SIG-M5 (cell line): ENCODE data around the gene CHD2.
A peak's percentile ranks its signal among the peaks of the same experiment; 100 is the strongest.

Source experiments
- DNase-seq: peaks from one replicate; lab custom pipeline; 2025; lab: John Stamatoyannopoulos, UW

CHD2 gene

DNA sequence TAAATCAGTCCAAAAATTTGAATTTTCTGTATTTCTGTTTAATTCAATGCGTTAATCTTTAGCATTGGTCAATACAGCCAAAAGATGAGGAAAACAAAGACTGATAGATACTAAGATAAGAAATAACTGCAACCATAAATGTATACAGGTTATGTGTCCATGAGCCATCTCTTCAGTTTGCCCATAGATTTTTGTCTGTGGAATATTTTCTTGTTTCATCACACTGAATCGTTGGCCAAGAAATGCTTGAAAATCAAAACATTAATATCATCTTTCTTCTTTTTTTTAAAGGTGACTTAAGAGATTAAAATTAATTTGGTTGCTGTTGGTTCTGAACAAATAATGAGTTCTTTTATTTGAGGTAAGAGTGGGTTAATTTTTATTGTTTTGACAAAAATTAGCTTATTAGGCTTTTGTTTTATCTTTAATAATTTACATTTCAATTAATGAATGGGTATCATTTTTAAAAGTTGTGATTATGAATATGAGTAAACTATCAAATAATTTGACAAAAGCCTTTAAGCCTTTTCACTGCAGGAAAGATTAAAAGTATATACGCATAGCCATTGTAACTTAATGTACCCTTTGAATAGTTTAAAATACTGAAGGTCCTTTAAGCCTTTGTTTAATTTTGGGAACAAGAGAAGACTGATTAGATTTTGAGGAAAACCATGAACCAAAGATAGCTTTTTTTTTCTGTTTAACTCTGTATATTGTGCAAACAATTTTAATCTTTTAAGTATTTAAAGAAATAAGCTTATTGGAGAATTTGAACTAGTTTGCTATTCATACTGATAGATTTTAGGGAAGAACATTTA, 14.7 kb upstream of the CHD2 start:
- no peak for DNase-seq

DNA sequence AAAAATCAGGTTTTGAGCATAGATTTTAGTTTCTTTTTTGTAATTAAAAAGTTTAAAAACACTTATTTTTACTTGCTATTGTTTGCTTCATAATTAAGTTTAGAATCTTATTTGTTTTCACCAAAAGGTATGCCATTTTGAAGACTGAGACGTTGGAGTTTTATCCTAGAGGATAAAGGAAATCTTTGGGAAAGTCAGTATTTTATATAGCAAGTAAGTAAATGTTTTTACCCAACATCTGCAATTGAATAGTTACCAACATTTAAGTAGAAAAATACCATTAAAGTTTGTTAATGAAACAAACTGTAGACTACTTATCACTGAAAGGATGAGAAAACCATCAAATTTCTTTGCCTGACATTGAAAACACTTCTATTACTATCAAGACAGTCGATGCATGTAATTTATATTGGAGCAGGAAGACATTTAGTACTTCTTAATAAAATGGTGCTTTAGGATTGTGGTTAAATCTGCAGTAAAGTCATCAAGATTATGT, 14.0 kb upstream of the CHD2 start:
- DNase-seq: no peak

DNA sequence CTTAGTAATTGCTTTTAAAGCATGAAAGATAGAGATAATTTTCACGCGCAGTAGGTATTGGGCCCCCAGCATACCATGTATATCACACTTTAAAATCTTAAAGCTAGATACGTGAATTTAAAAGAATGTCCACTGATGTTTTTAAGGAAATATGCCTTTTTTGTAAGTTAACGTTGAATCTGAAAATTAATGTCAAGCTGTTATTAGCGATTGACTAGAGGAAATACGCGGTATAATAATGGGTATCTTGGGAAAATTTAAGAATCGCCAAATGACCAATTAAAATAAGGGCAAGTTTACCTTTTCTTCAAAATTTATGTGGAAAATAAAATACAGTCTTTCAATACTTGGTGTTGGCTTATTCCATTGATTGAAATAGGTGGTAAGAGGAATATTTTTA, 13.3 kb upstream of the CHD2 start:
- DNase-seq: no peak

DNA sequence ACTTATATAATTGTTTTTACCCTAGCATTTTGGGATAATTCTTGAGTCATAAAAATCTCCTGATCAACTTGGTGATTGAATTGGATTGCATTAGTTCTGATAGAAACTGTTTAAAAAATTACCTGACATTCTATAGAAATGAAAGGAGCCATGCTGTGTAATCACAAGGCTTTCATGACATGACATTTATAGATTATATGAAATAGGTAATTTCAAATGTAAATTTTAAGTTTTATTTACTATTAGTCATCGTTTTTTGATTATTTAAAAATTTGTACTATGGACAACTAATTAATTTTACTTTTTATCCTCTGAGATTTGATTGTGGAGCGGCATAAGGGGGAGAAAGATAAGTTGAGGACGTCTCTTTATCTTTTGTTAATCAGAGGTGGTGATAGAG, 12.3 kb upstream of the CHD2 start:
- no peak for DNase-seq

DNA sequence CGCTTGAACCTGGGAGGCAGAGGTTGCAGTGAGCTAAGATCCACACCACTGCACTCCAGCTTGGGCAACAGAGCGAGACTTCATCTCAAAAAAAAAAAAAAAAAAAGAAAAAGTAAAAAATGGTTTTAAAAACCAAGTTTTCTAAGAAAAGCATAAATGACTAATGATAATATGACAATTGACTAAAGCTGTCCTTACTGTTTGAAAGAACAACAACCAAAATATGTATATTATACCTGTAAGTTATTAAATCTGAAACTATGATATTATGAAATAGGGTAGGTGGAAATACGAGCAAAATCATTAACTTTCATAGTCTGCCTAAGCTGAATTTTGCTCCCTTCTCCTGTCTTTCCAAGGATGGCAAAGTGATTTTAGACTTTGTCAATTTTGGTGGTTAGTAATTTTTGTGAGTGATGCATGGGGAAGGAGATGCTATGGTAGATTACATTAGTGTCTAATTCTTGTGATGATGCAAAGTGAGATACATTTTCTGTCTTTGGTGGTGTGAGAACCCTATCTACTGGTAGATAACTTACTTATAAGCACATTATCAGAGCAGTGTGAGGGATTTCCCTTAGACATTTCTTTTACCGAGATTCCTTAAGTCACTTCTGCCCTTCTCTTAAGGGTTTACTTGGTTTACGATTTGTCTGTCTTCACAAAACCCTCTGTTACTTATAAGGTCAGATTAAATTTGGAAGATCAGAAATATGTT, 10.6 kb upstream of the CHD2 start:
- no peak for DNase-seq

DNA sequence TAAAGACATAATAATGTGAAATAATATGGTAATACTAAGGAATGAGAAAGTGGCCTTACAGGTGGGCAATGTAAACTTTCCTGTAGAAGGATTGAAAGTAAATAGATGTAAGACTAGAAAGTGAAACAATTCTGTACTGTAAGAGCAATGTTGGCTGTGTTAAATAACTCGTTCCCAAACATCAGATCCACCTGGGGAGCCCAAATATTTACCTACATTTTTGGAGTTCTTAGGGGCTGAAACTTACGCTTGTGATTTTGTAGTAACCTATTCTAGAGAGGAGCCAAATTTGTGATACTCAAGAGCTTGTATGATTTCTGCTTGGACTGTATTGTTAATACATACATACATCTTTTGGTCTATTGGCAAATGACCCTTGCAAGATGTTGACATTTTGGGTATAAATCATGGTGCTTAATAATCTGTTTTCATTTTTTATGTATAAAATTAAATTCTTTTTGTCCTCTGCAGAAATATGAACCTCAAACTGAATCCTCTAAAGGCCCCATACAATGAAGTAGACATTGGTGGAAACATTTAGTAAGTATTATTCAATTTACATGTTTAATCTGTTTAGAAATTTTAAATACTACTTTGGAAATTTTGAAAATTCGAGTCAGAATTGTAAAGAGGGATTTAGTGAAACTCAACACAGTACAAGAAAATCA, 8.5 kb upstream of the CHD2 start:
- no peak for DNase-seq

DNA sequence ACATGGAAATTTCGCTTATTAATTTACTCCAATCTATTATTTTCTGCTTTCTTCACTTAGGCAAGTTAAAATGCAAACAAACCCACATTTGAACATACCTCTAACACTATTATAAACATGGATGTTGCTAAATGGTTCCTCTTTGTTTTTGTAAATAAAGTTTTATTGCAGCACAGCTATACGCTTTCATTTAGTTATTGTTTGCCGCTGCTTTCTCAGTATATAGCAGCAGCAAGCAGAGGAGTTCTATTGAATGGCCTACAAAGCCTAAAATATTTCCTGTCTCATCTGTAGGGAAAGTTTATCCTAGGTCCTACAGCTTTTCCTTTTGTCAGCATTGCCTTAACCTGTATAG, 7.9 kb upstream of the CHD2 start:
- DNase-seq: no peak

DNA sequence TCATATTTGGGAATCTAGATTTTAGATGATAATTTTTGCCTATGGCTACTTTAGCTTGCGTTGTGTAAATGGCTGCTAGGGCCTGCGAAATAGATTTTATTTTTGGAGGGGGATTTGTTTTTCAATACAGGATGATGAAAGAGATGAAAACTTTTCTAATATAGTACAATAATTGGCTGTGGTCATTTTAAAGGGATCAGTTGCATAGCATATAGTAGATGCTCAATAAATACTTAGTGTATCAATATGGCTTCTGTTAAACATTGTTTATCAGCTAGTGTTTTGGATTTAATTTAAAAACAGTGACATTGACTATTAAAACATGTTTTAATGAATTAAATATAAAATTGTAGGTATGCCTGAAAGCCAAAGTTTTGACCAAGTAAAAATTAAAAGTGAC, 6.9 kb upstream of the CHD2 start:
- DNase-seq: no peak

DNA sequence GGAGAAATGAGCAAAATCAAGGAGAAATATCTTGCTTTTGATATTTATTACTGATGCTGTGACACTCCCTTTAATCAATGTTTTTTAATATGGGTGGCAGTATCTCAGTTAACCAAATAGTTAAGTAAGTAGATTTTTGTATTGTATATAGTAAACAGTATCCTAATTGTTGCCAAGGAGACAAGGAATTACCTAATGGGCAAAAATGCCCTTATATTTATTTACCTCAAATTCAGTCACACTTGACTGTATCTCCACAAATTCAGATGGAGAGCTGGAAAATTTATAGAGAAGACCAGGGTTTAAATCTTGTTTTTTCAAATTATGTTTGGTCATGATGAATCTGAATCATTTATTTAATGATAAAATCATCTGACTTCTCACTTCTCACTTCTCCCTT, 3.6 kb upstream of the CHD2 start:
- DNase-seq: no peak

DNA sequence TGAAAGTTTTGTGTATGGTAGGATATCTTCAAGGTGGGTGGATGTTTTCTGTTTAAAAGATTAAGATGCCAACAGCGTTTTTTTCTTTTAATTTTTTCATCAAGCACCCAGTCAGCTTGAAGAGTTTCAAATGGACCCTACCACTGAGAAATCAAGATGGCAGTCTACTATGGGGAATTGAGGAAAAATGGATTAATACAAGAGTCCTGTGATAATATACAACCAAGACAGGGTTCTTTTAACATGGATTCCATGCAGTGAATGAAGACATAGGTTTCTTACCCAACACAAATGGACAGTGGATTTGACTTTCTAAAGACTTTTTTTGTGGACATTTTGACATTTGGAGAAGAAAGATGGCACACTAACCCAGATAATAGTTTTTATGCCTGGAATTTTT, 2.5 kb upstream of the CHD2 start:
- no peak for DNase-seq

DNA sequence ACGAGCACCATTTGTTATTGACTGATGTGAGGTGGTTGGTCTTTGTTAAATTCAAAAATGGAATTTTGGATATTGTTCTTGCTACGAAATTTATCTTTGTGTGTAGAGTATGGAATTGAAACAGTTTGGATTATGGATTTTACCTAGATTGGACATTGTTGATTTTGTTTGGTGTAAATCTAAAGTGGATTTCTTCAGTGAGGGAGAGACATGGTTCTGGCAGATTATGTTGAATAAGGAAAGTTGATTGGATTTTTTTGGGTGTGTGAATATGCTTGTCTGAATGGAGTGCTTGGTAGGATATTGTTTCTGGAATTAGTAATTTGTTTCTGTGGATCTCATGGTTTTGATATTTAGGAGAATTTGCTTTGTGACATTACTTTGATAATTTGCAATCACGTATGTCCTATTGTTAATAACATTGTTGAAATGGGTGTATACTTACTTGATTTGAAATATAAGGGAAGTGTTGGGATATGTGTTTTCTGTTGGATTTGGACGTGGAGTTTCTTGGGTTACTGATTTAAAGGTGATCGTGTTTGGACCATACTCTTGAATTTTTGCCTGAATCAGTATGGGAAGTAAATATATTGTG, 1.0 kb upstream of the CHD2 start:
- DNase-seq: no peak

DNA sequence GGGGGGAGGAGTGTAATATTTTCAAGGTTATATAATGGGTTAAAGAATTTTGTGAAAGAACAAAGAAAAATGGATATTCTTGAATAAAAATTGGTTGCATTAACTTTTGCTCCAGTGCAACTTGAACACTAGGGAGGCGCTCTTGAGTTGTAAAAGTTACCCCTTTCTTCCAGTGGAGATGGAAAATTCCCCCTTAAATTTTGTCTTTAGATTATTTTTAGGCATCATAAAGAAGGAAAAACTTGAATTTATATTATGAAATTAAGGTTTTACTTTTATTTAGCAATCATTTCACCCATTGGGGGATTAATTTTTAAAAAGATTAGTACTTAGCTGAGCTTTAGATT, 550 bp upstream of the CHD2 start:
- no peak for DNase-seq

DNA sequence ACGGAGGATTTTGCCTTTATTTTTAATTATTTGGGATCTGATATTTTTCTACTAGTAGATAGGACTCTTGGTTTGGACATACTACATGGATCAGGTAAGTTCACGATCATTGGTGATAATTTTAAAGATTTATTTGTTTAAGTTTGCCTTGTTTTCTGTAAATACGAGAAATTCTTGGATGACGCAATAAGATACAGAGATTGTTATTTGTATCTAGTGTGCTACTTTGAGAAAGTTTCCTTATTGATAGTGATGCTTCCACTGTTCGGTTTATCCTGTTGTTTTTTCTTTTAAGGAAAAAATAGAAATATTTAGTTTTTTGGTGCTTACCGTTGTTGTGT, 577 bp downstream of the CHD2 start:
- no peak for DNase-seq

DNA sequence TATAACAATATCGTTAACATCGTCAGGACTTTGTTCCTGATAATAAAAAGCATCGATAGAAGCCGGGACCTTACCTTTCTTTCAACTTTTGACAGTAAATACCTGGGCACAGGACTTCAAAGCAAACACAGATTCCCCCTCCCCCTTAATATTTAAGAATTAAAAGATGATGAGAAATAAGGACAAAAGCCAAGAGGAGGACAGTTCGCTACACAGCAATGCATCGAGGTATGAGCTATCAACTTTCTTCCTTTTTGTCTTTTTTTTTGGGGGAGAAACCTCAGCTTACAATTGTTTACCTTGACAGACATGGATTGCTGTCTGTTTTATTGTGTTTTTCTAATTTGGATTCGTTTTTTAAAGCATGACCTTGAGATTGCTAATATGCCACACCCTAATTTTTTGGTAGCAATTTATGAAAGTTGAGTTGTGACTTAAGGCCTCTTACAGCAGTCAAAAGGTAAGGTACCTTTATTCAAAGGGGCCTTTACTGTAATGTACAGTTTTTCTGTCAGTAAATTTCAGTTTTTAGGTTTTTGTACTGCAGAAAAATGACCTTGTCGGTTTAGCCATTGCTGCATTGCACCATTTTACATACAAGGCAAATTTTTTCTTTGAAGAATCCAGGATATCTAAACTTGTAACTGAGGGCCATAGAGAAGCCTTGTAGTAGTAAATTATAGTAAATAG, 1.1 kb downstream of the CHD2 start:
- DNase-seq: no peak

DNA sequence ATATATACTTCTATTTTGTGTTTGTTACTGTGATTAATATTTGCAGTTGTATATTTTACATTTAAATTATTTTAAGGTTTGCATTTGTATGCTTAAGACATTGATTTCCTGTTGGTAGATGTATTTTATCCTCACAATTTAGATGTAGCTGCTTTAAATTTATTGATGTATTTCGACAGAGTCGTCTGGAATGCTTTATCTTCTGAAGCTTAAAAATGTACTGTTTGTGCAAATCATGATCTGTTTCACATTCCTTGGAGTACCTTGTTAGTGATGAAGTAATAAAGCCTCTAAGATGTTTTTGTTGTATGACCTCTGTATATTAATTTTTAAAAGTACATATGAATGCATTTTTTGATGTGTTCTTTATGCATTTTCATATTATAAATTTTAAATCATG, 1.9 kb downstream of the CHD2 start:
- no peak for DNase-seq

DNA sequence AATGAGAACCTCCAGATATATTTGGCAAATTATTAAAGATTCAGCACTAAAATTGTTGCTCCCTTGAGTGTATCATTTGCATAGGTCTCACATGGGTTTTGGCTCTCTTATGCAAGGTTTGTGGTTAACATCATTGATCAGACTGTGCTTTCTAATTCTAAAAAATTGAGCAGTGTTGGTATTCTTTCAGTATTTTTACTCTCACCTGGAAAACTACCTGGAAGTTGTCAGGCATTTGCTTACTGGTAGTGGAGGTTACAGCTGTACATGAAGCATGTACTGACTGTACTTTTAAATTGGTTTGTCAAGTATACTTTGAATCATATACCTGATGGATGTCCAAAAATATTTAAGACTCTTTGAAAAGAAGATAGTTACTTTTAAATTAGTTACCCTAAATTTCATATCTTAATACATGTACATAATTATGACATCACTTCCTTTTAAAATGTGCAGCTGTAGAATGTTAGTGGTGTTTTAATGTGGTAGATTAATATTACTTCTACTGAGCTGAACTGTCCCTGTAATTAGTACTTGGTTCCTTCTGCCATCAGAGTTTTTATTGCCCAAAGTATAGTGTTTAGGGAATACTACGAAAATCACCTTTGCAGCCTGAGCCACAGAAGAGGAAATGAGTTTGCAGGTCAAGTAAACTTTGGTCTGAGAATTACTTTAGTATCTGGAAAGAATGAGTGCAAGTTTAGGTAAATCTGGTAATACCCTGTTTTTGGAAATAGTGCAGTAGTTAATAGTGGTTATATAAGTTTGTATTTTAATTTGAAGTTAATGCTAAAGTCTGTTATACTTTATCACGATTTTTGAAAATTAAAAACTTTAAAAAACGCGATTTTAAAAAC, 2.8 kb downstream of the CHD2 start:
- DNase-seq: no peak

DNA sequence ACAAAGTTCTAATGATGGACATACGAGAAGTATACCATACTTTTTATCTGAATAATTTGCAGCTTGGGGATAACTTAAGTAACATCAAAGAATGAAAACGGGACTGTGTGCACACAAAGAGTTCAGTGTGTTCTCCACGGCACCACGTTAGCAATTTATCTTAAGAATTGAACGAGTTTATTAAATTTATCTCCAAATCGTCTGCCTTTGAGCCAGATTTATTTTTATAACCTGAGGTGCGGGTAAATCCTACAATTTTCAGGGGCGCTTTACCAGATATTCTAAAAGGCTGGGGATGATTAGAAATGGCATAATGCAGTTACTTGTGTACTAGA, 3.5 kb downstream of the CHD2 start:
- no peak for DNase-seq

DNA sequence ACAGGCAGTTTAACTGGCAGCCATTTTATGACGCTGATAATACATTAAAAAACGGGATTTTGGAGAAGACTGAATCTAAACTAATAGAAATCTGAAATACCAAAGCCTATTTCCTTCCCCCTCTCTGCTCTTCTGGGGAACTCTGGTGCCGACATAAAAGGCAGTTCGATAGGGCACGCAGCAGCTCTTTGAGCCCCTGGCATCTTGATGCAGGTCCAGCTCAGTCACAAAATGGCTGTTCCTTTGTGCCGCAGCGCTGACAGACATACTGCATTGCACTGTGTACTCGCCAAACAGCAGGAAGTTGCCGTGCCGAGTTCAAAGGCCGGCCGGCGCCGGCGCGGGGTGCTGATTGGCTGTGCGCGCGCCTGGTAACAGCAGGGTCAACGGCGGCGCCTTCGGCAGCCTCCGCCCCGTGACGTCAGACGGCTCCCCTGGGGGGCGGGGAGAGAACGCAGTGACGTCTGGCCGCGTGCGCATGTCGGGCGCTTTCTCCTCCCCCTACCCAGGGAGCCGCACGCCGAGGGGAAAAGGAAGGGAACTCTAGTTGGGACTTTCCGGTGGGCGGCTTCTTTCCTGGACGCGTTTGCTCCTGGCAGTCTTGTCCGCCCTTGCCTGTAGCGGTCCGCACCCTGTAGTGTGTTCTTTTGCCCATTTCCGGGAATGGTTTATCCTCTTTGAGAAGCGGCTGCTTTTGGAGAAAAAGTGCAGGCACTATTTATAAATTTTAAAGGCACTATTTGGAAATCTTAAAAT, 4.0 kb downstream of the CHD2 start:
- DNase-seq: peak; percentile 95

DNA sequence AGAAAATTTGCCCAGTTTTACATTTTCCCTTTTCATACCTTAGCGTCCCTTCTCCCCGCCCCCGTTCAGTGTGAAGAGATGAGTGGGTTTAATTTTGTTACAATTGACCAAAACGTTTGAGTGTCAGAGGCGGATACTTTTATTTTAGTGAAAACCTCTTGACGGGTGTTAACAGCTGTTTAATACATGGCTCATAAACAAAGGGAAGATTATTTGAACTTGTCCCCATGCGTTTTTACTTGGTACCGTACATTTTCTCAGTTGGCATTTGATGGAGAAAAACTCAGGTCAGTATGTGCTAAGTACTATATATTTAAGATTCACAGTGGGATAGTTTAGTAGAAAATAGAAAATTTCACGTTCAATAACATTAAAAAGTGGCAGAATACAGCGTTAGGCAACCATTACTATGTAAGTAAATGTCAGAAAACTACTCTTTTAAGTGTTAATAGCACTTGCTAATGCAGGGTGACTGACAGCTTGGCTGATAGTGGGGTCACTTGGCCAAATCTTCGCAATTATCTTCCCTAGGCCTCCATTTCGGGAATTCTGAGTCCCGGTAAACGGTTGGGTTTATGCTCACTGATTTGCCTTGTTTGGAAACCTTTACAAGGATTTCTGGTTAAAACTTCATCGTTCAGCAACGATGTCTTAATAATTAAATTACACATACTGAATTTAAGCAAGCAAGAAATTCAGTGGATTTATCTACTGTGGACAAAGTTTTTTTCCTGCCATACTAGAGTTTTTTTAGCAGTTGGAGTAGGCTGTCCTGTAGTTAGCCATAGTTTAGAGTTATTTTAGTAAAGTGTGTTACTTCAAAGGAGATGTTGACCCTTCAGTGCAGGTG, 4.8 kb downstream of the CHD2 start:
- DNase-seq: no peak

DNA sequence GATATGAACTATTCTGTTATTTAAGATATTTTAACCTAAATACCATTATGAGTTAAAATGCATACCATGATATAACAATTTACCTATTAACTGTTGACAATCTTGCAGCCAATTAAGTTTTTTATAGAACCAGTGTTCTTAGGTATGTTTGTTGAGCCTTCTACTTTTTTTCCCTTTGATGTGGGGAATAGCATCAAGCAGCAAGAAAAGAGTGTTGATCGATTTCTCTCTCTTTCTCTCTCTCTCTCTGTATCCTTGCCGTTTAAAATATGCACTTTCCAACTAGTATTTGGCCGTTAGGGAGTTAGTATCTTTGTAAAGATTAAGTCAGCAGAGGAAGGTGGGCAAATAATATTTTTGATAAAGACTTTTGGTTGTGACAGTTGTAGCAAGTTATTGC, 5.9 kb downstream of the CHD2 start:
- no peak for DNase-seq
